Neural cell (in vitro differentiated cells): ENCODE data around the gene TEX14.

Experiments
- CTCF ChIP-seq: fragments of 450-650 bp; IDR thresholded peaks from 2 replicates; pipeline ENCODE4 v1.5.1; 2014; ENCODE audit warnings: antibody characterized with exemption, mild to moderate bottlenecking, moderate library complexity; ENCODE audit not compliant: poor library complexity, severe bottlenecking
- EP300 ChIP-seq: fragments of 450-650 bp; conservative IDR thresholded peaks from 2 replicates; pipeline ENCODE4 v1.6.1; 2014; ENCODE audit warnings: antibody characterized with exemption, mild to moderate bottlenecking, moderate library complexity; ENCODE audit not compliant: poor library complexity, severe bottlenecking
- EZH2 ChIP-seq: fragments of 200-600, 300-800 bp; shearing (Covaris generic), sonication (generic); IDR thresholded peaks from 2 replicates; pipeline ENCODE4 v1.6.1; 2014; ENCODE audit warnings: antibody characterized with exemption, low read length, borderline replicate concordance, mild to moderate bottlenecking; ENCODE audit not compliant: insufficient read depth, poor library complexity, severe bottlenecking
- MXI1 ChIP-seq: fragments of 450-650 bp; conservative IDR thresholded peaks from 2 replicates; pipeline ENCODE4 v1.6.1; 2014; ENCODE audit warnings: antibody characterized with exemption, mild to moderate bottlenecking; ENCODE audit not compliant: poor library complexity, severe bottlenecking
- POLR2AphosphoS5 ChIP-seq: IDR thresholded peaks from 2 replicates; pipeline ENCODE4 v1.6.1; 2012
- RAD21 ChIP-seq: fragments of 450-650 bp; conservative IDR thresholded peaks from 2 replicates; pipeline ENCODE4 v1.6.1; 2014; ENCODE audit warnings: antibody characterized with exemption, mild to moderate bottlenecking, moderate library complexity
- REST ChIP-seq: IDR thresholded peaks from 2 replicates; pipeline ENCODE4 v1.6.1; 2012; ENCODE audit warnings: borderline replicate concordance

GRCh38 chr17:58556833-58557250 is 135.0 kb downstream of the TEX14 start:
- no peak for TF ChIP-seq CTCF
- no peak for TF ChIP-seq EZH2
- TF ChIP-seq REST, result no peak
- TF ChIP-seq EP300, result no peak
- TF ChIP-seq RAD21, result no peak
- no peak for TF ChIP-seq POLR2AphosphoS5
- TF ChIP-seq MXI1, result no peak
